Lower lobe of right lung (tissue), 2 donors: ENCODE measurements around the gene PKNOX2. TPM values are rescaled to one million over a fixed set of nuclear protein-coding genes. Genes with fewer than 3 reads are reported as not detected.

ENCODE experiments used
- ATAC-seq, 2 donors: fragments of 200-7000 bp; cut with Tn5 transposase; one replicate each; pipeline ENCODE4 v1.9.1; 2020 to 2022; ENCODE audit warnings: mild to moderate bottlenecking in 2 of 2, moderate library complexity in 2 of 2
- DNase-seq: peaks from one replicate; pipeline ENCODE4 v3.0.0-alpha.2; 2020
- H3K27ac ChIP-seq: fragments of 200-600 bp; one replicate; pipeline ENCODE4 v1.8.0; 2022
- H3K27me3 ChIP-seq: fragments of 200-600 bp; one replicate; pipeline ENCODE4 v1.8.0; 2022; ENCODE audit warnings: low read depth
- H3K36me3 ChIP-seq: fragments of 200-600 bp; one replicate; pipeline ENCODE4 v1.8.0; 2022; ENCODE audit warnings: mild to moderate bottlenecking
- H3K4me1 ChIP-seq: fragments of 200-600 bp; one replicate; pipeline ENCODE4 v1.8.0; 2022
- H3K4me3 ChIP-seq: fragments of 200-600 bp; one replicate; pipeline ENCODE4 v1.8.0; 2022; ENCODE audit warnings: mild to moderate bottlenecking
- H3K9me3 ChIP-seq: fragments of 200-600 bp; one replicate; pipeline ENCODE4 v1.8.0; 2022
- CTCF ChIP-seq: fragments of 200-600 bp; IDR thresholded peaks from one replicate; pipeline ENCODE4 v1.8.0; 2022; ENCODE audit warnings: antibody characterized with exemption, mild to moderate bottlenecking
- intact Hi-C: fragments of 100-400 bp; cut with DNase I; formaldehyde crosslinking; loops from one replicate; pipeline ENCODE4 v1.11.0; 2022
- total RNA-seq: library from RNA; stranded (reverse); fragmentation: NEBNext Ultra II Directional; extraction: Animal tissue kit (Norgen Biotek cat#: 25700); gene quantifications from one replicate; pipeline ENCODE4 v1.2.1, GENCODE V29; 2021
- donor health status: DM: no; HTN: yes; CAD: no; lungs with severe emphysema.

The PKNOX2 gene
- total RNA-seq, 1 donor from 2014 or later = 14.4 TPM

DNA sequence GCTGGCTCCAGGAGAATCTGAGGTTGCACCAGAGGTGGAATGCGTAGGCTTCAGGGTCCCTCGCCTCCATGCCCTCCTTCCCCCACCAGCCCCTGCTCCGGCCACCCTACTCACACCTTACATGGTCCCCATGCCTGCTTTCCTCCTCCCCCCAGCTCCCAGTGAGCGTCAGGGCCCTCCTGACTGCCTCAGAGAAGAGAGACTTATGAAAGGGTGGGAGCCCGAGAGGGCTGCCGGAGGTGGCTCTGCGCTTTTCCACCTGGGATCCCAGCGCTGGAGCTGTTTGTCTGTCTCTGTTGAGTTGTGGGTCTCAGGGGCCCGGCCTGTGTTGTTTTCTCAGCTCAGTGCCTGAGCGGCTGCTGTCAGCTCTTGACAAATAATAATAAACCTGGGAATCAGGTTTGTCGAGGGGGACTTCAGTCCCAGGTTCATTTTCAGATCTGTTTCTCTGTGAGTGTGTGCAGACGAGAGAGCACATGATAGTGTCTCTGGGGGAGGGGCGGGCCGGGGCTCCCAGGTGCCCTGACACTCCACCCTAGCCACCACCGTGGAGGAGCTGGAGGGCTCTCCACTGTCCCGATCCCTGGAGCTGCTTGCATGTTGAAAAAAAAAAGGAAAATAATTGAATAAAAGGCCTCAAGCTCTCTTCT lies 177.9 kb downstream of the PKNOX2 start:
- intact Hi-C loops = loop anchor here (10.0 kb wide), 1 partner anchor 62 kb away; no protein-coding TSS in a partner anchor
- ATAC-seq = no peak
- Histone ChIP-seq H3K9me3 (no peaks in the 10 kb centered on the region), H3K4me3 (no peak overlapping the region), H3K27ac (no peak overlapping the region), H3K36me3 (no peaks in the 10 kb centered on the region), H3K4me1 (no peaks in the 10 kb centered on the region), H3K27me3 (no peaks in the 10 kb centered on the region)
- TF ChIP-seq CTCF = no peak
- peak; percentile 23 for DNase-seq

DNA sequence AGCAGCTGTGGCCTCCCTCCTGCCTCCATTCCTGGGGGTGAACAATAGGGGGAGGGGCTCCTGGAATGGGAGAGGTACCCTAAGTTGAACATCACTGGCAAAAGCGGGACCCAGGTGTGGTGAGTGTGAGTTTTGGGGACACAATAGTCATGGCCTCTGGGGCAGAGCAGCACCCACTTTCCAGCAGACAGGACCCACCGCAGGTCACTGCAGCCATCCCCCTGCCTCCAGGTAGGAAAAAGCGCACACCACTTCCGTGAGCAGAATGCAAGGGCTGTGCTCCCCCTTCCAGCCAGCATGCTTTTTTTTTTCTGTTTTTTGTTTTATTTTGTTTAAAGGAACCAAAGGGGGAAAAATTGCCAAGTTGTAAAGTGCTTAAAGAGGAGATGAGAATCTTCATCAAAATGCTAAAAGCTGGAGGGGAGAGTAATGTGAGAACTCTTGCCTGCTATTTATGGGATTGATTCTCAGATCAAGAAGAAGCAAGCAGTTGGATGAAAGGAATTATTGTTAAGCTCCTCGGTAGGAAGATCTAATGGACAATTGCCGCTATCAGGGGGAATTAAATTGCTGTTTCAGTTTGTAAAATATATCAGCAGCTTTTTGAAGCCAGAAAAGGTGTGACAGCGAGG lies 178.7 kb downstream of the PKNOX2 start:
- intact Hi-C loops = loop anchor here (10.0 kb wide), 1 partner anchor 62 kb away; no protein-coding TSS in a partner anchor
- no peak overlapping the region for H3K27ac ChIP-seq
- H3K36me3 ChIP-seq = no peaks in the 10 kb centered on the region
- DNase-seq (peak; percentile 13), ATAC-seq (no peak)
- no peak overlapping the region for H3K4me3 ChIP-seq
- no peaks in the 10 kb centered on the region for H3K4me1 ChIP-seq
- H3K9me3 ChIP-seq = no peaks in the 10 kb centered on the region
- no peaks in the 10 kb centered on the region for H3K27me3 ChIP-seq
- no peak for TF ChIP-seq CTCF

GRCh38 chr11:125343718-125344131 lies 179.2 kb downstream of the PKNOX2 start:
- Histone ChIP-seq H3K4me3 (no peak overlapping the region), H3K36me3 (no peaks in the 10 kb centered on the region), H3K27me3 (no peaks in the 10 kb centered on the region), H3K4me1 (peaks cover 5% of the 10 kb centered on the region), H3K27ac (no peak overlapping the region), H3K9me3 (no peaks in the 10 kb centered on the region)
- TF ChIP-seq CTCF = no peak
- peak; percentile 30 for DNase-seq
- ATAC-seq = no peak
- intact Hi-C loops = loop anchor here (10.0 kb wide), 1 partner anchor 61 kb away; no protein-coding TSS in a partner anchor

DNA sequence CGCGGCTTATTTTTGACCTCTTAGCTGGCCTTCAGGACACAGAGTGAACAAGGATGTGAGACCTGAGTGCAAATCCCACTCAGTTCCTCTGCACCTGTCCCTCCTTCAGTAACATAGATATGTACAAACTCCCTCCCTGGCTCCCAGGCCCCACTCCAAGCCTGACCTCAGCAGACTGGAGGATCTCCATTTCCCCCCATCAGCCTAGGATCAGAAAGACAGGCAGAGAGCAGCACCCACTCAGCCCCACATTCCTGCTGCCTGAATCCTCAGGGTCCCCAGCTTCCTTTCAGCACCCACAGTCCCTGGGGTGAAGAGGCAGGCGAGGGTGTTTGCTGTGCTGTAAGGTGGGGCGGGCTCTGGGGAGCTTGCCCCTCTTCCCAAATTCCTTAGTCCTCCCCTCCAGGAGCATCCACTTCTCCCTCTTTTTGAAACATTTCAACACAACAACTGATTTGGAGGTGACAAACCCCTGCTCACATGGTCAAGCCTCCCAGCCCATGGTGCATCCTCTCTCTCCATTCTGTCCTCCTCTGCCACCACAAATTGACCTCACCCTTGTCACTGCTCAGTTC lies 180.4 kb downstream of the PKNOX2 start:
- DNase-seq = peak; percentile 13
- H3K4me1 ChIP-seq = peaks cover 6% of the 10 kb centered on the region
- H3K36me3 ChIP-seq = no peaks in the 10 kb centered on the region
- H3K4me3 ChIP-seq = no peak overlapping the region
- no peak for TF ChIP-seq CTCF
- no peaks in the 10 kb centered on the region for H3K27me3 ChIP-seq
- ATAC-seq = no peak
- intact Hi-C loops = loop anchor here (10.0 kb wide), 1 partner anchor 60 kb away; no protein-coding TSS in a partner anchor
- no peaks in the 10 kb centered on the region for H3K9me3 ChIP-seq
- peak overlapping the region; percentile 36 for H3K27ac ChIP-seq

GRCh38 chr11:125345421-125346178 lies 181.0 kb downstream of the PKNOX2 start:
- H3K27me3 ChIP-seq = no peaks in the 10 kb centered on the region
- DNase-seq (peak; percentile 63), ATAC-seq (peak; percentile 69 to 74)
- no peak overlapping the region for H3K4me3 ChIP-seq
- TF ChIP-seq CTCF = peak; percentile 81
- peaks cover 6% of the 10 kb centered on the region for H3K4me1 ChIP-seq
- H3K27ac ChIP-seq = peak overlapping the region; percentile 36
- no peaks in the 10 kb centered on the region for H3K36me3 ChIP-seq
- no peaks in the 10 kb centered on the region for H3K9me3 ChIP-seq
- intact Hi-C loops = loop anchor here (10.0 kb wide), 1 partner anchor 59 kb away; no protein-coding TSS in a partner anchor
